Thyroid gland (tissue), 4 donors: ENCODE measurements around the gene SEPTIN11. TPM values are rescaled to one million over a fixed set of nuclear protein-coding genes. Genes with fewer than 3 reads are reported as not detected.

ENCODE experiments used
- DNase-seq, 2 donors: peaks; one replicate each; pipeline ENCODE4 v3.0.0-alpha.2; 2019
- H3K27ac ChIP-seq, 3 donors: fragments of 200-600 bp; sonication (generic); 1 replicate in 2 of 3; 2 replicates in 1 of 3; pipeline ENCODE4 v1.5.1; 2016 to 2019; ENCODE audit warnings: mild to moderate bottlenecking in 1 of 3, moderate library complexity in 1 of 3
- H3K27me3 ChIP-seq: fragments of 200-600 bp; sonication (generic); one replicate; pipeline ENCODE4 v1.5.1; 2019
- H3K36me3 ChIP-seq, 2 donors: fragments of 200-600 bp; sonication (generic); one replicate each; pipeline ENCODE4 v1.5.1; 2016 to 2019
- H3K4me1 ChIP-seq, 2 donors: fragments of 200-600 bp; sonication (generic); one replicate each; pipeline ENCODE4 v1.5.1; 2017 to 2019
- H3K4me3 ChIP-seq, 3 donors: fragments of 200-600 bp; sonication (generic); replicated peaks in 1 of 3; 1 replicate in 2 of 3; 2 replicates in 1 of 3; pipeline ENCODE4 v1.5.1; 2016; ENCODE audit warnings: mild to moderate bottlenecking in 1 of 3
- H3K9me3 ChIP-seq: fragments of 200-600 bp; sonication (generic); one replicate; pipeline ENCODE4 v1.5.1; 2017
- POLR2A ChIP-seq, 2 donors: fragments of 450-650 bp; IDR thresholded peaks; one replicate each; pipeline ENCODE4 v1.6.1; 2017; ENCODE audit warnings: antibody characterized with exemption in 2 of 2, mild to moderate bottlenecking in 2 of 2, moderate library complexity in 1 of 2
- WGBS, 2 donors: methylation state at CpG; one replicate each; pipeline ENCODE4 v1.1.5; 2017; 5-methylcytosine and 5-hydroxymethylcytosine counted together
- intact Hi-C: fragments of 100-400 bp; cut with DNase I; formaldehyde crosslinking; loops from one replicate; pipeline ENCODE4 v1.15.1; 2023
- total RNA-seq, 4 donors: library from RNA; depleted of rRNA; stranded (reverse); fragments of >200 nt; gene quantifications; one replicate each; pipeline ENCODE4 v1.2.3, GENCODE V29; 2016
- TF ChIP-seq, protein P1 (sequence below), 6 experiments: fragments of 200-600 bp in 3 of 6; fragments of 450-650 bp in 3 of 6; sonication (generic) in 3 of 6; IDR thresholded peaks; one replicate each; pipeline ENCODE4 v1.5.1; 2016 to 2019; ENCODE audit warnings: antibody characterized with exemption in 6 of 6, mild to moderate bottlenecking in 2 of 6, inconsistent platforms in 1 of 6, moderate library complexity in 1 of 6

Gene SEPTIN11
- total RNA-seq, 4 donors from 2014 or later: 39.6 to 207 (median 69.1) TPM

DNA sequence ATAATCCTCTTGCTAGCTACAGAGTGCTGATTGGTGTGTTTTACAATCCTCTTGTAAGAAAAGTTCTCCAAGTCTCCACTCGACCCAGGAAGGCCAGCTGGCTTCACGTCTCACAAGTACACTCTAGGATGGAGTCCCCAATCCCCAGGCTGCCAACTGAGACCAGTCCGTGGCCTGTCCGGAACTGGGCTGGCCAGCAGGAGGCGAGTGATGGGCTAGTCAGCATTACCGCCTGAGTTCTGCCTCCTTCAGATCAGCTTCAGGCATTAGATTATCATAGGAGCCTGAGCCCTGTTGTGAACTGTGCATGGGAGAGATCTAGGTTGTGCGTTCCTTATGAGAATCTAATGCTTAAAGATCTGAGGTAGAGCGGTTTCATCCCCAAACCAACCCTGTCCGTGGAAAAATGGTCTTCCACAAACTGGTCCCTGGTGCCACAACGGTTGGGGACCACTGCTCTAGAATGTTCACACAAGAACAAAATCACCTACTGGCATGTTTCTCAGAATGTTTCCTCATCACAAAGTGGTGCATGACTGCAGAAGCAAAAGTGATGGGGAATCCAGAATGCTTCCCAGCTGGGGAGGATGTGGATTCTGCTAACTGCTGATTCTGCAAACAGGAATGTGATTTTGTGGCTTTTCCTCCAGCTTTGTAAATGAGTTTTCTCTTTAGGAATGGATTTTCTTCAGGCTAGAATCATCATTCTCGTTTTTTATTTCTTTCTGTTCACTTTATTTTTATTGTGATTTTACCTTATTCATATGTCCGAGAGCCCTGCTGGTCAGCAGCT lies 40.9 kb downstream of the SEPTIN11 start:
- H3K4me3 ChIP-seq: no peak overlapping the region
- H3K27me3 ChIP-seq: no peaks in the 10 kb centered on the region
- TF ChIP-seq POLR2A (IDR thresholded peaks at IDR 0.05): no peak
- TF ChIP-seq, protein P1, sequence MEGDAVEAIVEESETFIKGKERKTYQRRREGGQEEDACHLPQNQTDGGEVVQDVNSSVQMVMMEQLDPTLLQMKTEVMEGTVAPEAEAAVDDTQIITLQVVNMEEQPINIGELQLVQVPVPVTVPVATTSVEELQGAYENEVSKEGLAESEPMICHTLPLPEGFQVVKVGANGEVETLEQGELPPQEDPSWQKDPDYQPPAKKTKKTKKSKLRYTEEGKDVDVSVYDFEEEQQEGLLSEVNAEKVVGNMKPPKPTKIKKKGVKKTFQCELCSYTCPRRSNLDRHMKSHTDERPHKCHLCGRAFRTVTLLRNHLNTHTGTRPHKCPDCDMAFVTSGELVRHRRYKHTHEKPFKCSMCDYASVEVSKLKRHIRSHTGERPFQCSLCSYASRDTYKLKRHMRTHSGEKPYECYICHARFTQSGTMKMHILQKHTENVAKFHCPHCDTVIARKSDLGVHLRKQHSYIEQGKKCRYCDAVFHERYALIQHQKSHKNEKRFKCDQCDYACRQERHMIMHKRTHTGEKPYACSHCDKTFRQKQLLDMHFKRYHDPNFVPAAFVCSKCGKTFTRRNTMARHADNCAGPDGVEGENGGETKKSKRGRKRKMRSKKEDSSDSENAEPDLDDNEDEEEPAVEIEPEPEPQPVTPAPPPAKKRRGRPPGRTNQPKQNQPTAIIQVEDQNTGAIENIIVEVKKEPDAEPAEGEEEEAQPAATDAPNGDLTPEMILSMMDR (IDR thresholded peaks at IDR 0.05): no peak
- H3K9me3 ChIP-seq: no peaks in the 10 kb centered on the region
- peaks cover 2 to 14% of the 10 kb centered on the region in 2 donors for H3K4me1 ChIP-seq
- H3K36me3 ChIP-seq: no peaks in the 10 kb centered on the region
- WGBS, 2 donors: 88 to 89% methylated on average over 11 to 12 of the region's 12 CpGs
- intact Hi-C loops: loop anchor here (5.0 kb wide), 1 partner anchor 38 kb away; no protein-coding TSS in a partner anchor
- no peak overlapping the region for H3K27ac ChIP-seq
- no peak for DNase-seq

DNA sequence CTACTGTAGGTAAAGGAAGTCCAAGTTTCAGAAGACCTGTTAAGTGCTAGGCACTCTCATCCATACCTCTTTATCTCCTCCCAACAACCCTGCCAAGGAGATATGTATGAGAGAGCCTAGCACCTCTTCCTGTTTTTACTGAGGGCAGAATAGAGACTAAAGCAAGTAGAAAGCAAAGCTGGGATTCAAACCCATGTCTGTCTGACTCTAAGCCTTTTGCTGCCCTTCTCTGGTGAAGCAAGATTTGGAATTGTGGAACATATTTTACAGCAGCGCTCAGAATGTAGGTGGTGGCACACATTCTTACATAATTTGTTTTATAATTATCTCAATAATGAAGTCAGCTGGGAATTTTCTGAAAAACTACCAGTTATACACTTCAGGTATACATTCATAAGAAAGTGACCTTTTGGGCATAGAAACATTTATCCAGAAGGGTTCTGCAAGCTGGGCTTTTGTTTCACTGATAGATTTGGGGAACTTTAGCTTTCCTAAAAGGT lies 41.7 kb downstream of the SEPTIN11 start:
- Histone ChIP-seq H3K4me1 (peaks cover 0 to 7% of the 10 kb centered on the region in 2 donors), H3K36me3 (no peaks in the 10 kb centered on the region), H3K27me3 (no peaks in the 10 kb centered on the region), H3K27ac (no peak overlapping the region), H3K9me3 (no peaks in the 10 kb centered on the region), H3K4me3 (no peak overlapping the region)
- intact Hi-C loops: loop anchor here (5.0 kb wide), 1 partner anchor 39 kb away; no protein-coding TSS in a partner anchor
- TF ChIP-seq, protein P1 (IDR thresholded peaks at IDR 0.05): no peak
- no peak for TF ChIP-seq POLR2A (IDR thresholded peaks at IDR 0.05)
- WGBS, 2 donors: 97 to 100% methylated on average over 1 of the region's 1 CpG
- no peak for DNase-seq

DNA sequence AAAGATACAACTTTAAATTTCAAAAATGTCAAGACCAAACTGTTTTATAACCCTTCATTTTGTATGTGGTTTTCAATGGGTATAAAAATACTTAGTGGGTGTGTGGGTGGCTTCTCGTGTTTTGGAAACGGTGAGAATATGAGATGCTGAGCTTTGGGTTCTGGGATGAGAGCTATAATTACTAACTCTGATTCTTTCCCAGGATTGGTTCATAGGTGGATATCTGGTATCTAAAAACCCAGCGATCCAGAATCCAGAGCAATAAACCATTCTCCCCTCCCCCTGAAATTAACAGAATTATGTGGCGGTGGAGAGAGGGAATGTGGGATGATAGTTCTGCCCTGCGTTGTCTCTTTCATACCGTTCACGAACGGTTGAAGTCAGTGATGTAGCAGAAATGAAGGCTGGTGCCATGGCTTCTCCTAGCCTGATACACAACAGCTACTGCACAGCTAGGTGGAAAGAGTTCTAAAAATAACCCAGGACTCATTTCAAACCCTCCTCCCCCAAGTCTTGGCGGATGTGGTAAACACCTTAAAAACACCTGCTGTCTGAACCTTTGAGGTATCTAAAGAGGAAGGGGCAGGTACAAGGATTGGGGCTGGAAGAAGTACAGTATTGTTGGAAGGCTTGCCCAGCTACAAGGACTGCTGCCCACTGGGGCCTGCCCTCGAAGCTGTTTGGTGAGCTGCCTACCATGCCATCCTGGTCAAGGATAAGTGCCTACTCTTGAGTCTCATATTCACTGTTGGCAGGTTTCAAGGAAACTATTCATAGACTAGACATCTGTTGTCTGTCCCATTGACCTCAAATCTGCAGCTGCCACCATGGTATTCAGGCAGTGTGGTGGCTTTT lies 44.5 kb downstream of the SEPTIN11 start:
- no peaks in the 10 kb centered on the region for H3K27me3 ChIP-seq
- intact Hi-C loops: loop anchor here (5.0 kb wide), 1 partner anchor 42 kb away; no protein-coding TSS in a partner anchor
- H3K4me3 ChIP-seq: no peak overlapping the region
- peak; percentile 68 to 72 for DNase-seq
- no peaks in the 10 kb centered on the region for H3K36me3 ChIP-seq
- no peak overlapping the region for H3K27ac ChIP-seq
- WGBS, 2 donors: 63 to 66% methylated on average over 10 of the region's 10 CpGs
- no peaks in the 10 kb centered on the region for H3K9me3 ChIP-seq
- H3K4me1 ChIP-seq: peaks cover 0 to 7% of the 10 kb centered on the region in 2 donors
- TF ChIP-seq, protein P1 (IDR thresholded peaks at IDR 0.05): no peak
- TF ChIP-seq POLR2A (IDR thresholded peaks at IDR 0.05): no peak

DNA sequence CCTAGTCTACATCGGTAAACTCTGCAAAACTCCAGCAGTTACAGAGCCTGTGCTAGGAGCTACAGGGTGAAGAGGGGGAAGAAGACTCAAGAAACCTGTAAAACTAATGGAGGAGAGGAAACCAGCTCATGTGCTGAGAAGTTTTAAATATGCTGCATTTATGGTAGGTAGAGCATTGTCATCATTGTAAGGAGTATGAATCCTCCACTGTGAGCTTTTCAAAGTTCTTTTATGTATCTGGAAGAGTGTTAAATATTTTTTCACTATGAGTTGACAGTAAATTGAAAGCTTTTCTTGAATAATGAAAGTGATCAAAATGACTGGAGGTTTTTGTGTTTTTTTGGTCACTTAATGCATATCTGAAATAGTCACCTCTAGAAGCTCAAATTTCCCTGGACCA lies 46.2 kb downstream of the SEPTIN11 start:
- no peaks in the 10 kb centered on the region for H3K36me3 ChIP-seq
- H3K4me1 ChIP-seq: peaks cover 0 to 7% of the 10 kb centered on the region in 2 donors
- 91% methylated on average over 1 of the region's 1 CpG for WGBS, 2 donors
- no peak overlapping the region for H3K4me3 ChIP-seq
- DNase-seq: no peak
- no peaks in the 10 kb centered on the region for H3K27me3 ChIP-seq
- H3K27ac ChIP-seq: no peak overlapping the region
- H3K9me3 ChIP-seq: no peaks in the 10 kb centered on the region
- TF ChIP-seq, protein P1 (IDR thresholded peaks at IDR 0.05): no peak
- TF ChIP-seq POLR2A (IDR thresholded peaks at IDR 0.05): no peak
- intact Hi-C loops: no loop called here
